Osteocyte (in vitro differentiated cells): ENCODE measurements around the gene WDCP. TPM values are rescaled to one million over a fixed set of nuclear protein-coding genes. Genes with fewer than 3 reads are reported as not detected.

ENCODE experiments used
- DNase-seq: peaks from one replicate; pipeline ENCODE4 v3.0.0; 2021; ENCODE audit warnings: mixed read lengths; ENCODE audit not compliant: unreplicated experiment; ENCODE audit errors: extremely low spot score
- H3K27ac Mint-ChIP-seq: one replicate; pipeline ENCODE4 v1.8.0; 2021; ENCODE audit warnings: mild to moderate bottlenecking, mixed read lengths; ENCODE audit not compliant: unreplicated experiment
- H3K27me3 Mint-ChIP-seq: one replicate; pipeline ENCODE4 v1.8.0; 2021; ENCODE audit warnings: mixed read lengths; ENCODE audit not compliant: unreplicated experiment
- H3K36me3 Mint-ChIP-seq: one replicate; pipeline ENCODE4 v1.8.0; 2021; ENCODE audit warnings: mixed read lengths; ENCODE audit not compliant: unreplicated experiment
- H3K4me1 Mint-ChIP-seq: one replicate; pipeline ENCODE4 v1.8.0; 2021; ENCODE audit warnings: mixed read lengths; ENCODE audit not compliant: unreplicated experiment
- H3K4me3 Mint-ChIP-seq: one replicate; pipeline ENCODE4 v1.8.0; 2021; ENCODE audit warnings: mild to moderate bottlenecking, moderate library complexity, mixed read lengths; ENCODE audit not compliant: unreplicated experiment
- H3K9me3 Mint-ChIP-seq: one replicate; pipeline ENCODE4 v1.8.0; 2021; ENCODE audit warnings: mixed read lengths; ENCODE audit not compliant: unreplicated experiment
- total RNA-seq: library from RNA; stranded (reverse); gene quantifications from 2 replicates; pipeline ENCODE4 v1.2.1, GENCODE V29; 2021
- TF ChIP-seq, protein P1 (sequence below): fragments of 200-600 bp; sonication (generic); IDR thresholded peaks from 2 replicates; pipeline ENCODE4 v1.5.0; 2021; ENCODE audit warnings: antibody characterized with exemption, mild to moderate bottlenecking, moderate library complexity

Gene WDCP
- total RNA-seq, 1 donor from 2014 or later: 9.6 TPM

DNA sequence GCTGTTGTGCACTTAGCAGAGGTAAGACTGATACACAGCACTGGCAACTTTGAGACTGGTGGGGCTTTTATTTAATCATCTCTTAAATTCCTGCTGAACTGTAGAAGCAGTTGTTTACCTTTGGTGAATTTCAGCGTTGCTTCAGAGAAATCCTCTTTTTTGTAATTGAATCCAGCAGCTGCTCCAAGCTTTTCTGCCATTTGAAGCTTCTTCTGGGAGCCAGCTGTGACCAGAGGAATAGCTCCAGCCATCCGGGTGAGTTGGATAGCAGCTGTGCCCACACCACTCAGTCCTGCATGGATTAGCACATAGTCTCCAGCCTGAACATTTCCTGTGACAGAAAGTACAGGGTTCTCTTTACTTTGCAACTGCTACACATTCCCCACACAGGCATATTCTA is 33.5 kb upstream of the WDCP start:
- TF ChIP-seq, protein P1, sequence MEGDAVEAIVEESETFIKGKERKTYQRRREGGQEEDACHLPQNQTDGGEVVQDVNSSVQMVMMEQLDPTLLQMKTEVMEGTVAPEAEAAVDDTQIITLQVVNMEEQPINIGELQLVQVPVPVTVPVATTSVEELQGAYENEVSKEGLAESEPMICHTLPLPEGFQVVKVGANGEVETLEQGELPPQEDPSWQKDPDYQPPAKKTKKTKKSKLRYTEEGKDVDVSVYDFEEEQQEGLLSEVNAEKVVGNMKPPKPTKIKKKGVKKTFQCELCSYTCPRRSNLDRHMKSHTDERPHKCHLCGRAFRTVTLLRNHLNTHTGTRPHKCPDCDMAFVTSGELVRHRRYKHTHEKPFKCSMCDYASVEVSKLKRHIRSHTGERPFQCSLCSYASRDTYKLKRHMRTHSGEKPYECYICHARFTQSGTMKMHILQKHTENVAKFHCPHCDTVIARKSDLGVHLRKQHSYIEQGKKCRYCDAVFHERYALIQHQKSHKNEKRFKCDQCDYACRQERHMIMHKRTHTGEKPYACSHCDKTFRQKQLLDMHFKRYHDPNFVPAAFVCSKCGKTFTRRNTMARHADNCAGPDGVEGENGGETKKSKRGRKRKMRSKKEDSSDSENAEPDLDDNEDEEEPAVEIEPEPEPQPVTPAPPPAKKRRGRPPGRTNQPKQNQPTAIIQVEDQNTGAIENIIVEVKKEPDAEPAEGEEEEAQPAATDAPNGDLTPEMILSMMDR: no peak
- no peak for DNase-seq
- no peaks in the 10 kb centered on the region for H3K27me3 Mint-ChIP-seq
- H3K36me3 Mint-ChIP-seq: peaks cover 17% of the 10 kb centered on the region
- H3K27ac Mint-ChIP-seq: no peak overlapping the region
- H3K4me1 Mint-ChIP-seq: peaks cover 30% of the 10 kb centered on the region
- no peaks in the 10 kb centered on the region for H3K9me3 Mint-ChIP-seq
- H3K4me3 Mint-ChIP-seq: no peak overlapping the region

DNA sequence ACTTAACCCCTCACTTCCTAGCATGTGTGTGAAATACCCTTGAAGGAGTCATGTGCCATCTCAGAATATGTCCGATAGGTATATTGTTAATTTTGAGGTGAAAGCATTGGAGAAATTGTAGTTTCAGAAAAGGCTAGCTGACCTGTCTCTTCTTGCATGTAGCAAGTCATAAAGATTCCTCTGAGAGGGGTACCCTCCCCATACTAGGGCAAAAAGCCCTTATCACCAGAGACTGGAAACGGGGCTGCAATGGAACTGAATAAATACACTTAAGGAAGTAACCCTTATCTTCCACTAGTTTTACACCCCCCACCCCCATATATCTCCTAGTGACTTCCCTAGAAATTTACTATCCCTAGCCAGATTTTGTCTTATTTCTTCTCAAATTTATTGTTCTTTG is 30.7 kb upstream of the WDCP start:
- TF ChIP-seq, protein P1: no peak
- H3K4me3 Mint-ChIP-seq: peak overlapping the region; percentile 98
- H3K27ac Mint-ChIP-seq: peak overlapping the region; percentile 97
- H3K36me3 Mint-ChIP-seq: peaks cover 20% of the 10 kb centered on the region
- no peaks in the 10 kb centered on the region for H3K9me3 Mint-ChIP-seq
- DNase-seq: no peak
- peaks cover 31% of the 10 kb centered on the region for H3K4me1 Mint-ChIP-seq
- H3K27me3 Mint-ChIP-seq: no peaks in the 10 kb centered on the region

DNA sequence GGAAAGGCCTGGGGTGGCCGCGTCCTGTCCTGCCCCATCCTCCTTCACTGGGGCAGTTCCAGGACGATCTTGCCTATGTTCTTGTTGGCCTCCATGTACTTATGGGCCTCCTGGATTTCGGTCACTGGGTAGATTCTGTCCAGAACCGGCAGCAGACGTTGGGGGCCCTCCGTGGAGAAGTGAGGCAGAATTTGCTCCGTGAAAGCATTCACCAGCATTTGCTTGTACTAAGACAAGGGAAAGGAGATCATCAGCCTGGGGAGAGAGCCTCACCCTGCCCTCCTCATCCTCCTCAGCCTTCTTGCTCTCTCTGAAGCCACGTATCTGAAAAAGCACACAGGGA is 30.3 kb upstream of the WDCP start:
- H3K27me3 Mint-ChIP-seq: no peaks in the 10 kb centered on the region
- peaks cover 30% of the 10 kb centered on the region for H3K4me1 Mint-ChIP-seq
- DNase-seq: no peak
- TF ChIP-seq, protein P1: no peak
- H3K4me3 Mint-ChIP-seq: peak overlapping the region; percentile 98
- H3K9me3 Mint-ChIP-seq: no peaks in the 10 kb centered on the region
- peaks cover 19% of the 10 kb centered on the region for H3K36me3 Mint-ChIP-seq
- peak overlapping the region; percentile 97 for H3K27ac Mint-ChIP-seq

DNA sequence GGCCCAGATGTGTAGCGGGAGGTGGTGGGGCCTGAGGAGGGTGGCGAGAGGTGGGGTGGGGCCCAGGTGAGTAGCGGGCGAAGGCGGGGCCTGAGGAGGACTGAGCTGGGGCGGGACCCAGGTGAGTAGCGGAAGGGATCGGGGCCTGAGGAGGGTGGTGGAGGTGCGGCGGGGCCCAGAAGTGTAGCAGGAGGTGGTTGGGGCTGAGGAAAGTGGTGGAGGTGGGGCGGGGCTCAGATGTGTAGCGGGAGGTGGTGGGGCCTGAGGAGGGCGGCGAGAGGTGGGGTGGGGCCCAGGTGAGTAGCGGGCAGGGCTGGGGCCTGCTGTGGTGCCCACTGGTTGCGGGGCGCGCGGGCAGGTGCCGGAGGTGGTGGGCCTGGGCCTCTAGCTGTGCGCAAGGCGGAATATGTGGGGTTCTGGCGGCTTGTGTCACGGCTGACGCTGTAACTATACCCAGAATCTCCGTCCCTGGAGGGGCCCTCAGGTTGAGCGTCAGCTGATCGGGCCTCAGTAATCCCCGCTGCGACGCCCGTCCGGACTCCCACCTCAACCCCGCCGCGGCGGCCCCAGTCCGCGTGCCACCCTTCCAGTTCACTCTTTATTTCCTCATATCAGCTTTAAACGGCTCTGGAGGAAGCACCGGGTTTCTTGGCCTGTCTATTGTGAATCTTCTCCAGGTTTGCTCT is 29.8 kb upstream of the WDCP start:
- peaks cover 18% of the 10 kb centered on the region for H3K36me3 Mint-ChIP-seq
- H3K4me3 Mint-ChIP-seq: peak overlapping the region; percentile 98
- no peaks in the 10 kb centered on the region for H3K9me3 Mint-ChIP-seq
- TF ChIP-seq, protein P1: no peak
- peak overlapping the region; percentile 97 for H3K27ac Mint-ChIP-seq
- peaks cover 27% of the 10 kb centered on the region for H3K4me1 Mint-ChIP-seq
- DNase-seq: no peak
- H3K27me3 Mint-ChIP-seq: no peaks in the 10 kb centered on the region

DNA sequence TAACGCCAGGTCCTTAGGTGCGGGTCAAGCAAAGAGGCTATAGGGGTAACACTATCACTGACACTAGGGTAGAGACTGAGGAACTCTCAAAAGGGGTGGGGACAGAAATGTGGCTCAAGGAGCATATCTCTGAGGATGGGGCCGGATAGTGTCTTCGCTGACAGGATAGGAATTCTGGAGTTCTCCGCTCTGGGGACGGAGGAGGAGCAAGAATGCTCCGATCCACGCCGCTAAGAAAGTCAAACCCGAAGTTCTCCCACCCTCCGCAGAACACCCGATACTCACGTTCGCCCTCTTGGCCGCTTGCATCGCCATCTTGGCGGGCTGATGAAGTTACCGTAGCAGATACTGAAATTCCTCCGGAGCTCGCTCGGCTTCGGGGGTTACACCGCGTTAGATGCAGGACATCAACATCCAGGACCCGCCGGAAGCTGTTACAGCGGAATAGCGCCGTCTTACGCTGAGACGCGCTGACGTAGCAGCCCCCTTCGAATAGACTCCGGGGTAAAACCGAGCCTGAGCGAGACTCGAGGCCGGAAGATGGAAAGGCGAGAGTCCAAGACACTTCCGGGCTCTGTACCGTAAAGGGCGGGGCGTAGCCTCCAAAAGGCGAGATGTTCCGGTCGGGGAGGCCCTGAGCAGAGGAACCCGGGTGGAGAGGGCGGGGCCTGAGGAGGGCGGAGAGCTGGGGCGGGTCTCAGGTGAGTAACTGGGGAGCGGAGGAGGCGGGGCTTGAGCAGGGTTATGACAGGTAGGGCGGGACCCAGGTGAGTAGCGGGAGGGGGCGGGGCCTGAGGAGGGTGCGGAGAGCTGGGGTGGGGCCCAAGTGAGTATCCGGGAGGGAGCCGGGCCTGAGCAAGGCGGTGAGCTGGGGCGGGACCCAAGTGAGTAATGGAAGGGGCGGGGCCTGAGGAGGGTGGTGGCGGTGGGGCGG is 29.0 kb upstream of the WDCP start, which contains the start of gene SF3B6:
SF3B6 (minus strand) TSS at position 412 of the 934 bp plus-strand sequence; CDS start at position 315, 97 bp downstream.
- H3K27me3 Mint-ChIP-seq: no peaks in the 10 kb centered on the region
- H3K9me3 Mint-ChIP-seq: no peaks in the 10 kb centered on the region
- H3K4me3 Mint-ChIP-seq: peak within 1 kb of the TSS; percentile 98
- peak within 1 kb of the TSS; percentile 97 for H3K27ac Mint-ChIP-seq
- peak; percentile 98 for DNase-seq
- H3K4me1 Mint-ChIP-seq: peaks cover 27% of the 10 kb centered on the region
- H3K36me3 Mint-ChIP-seq: peaks cover 16% of the 10 kb centered on the region
- TF ChIP-seq, protein P1: no peak
